HepG2 (cell line): ENCODE results near the gene CDS1. TPM values are rescaled to one million over a fixed set of nuclear protein-coding genes. Genes with fewer than 3 reads are reported as not detected.

Experiments
- ATAC-seq: fragments of 200-7000 bp; cut with Tn5 transposase; 3 replicates; pipeline ENCODE4 v1.9.1; 2020; ENCODE audit warnings: mild to moderate bottlenecking, moderate library complexity
- BruUV-seq: library from RNA; stranded (reverse); fragments of 400-500 nt; replicated peaks from 2 replicates; lab custom pipeline; 2021; lab: Mats Ljungman, UMichigan
- CTCF ChIA-PET: fragments of 300-600 bp; formaldehyde crosslinking; extraction: SDS; loops from one replicate; lab custom pipeline; 2021; ENCODE audit warnings: low total read pairs, inconsistent platforms, low intra/inter-chr PET ratio; lab: Yijun Ruan, JAX
- POLR2A ChIA-PET: fragments of 350-600 bp; sonication (Branson Sonifier 250); formaldehyde crosslinking; loops from one replicate; lab custom pipeline; 2020; ENCODE audit warnings: antibody characterized with exemption, inconsistent platforms; lab: Yijun Ruan, JAX
- DNase-seq: peaks from one replicate; pipeline ENCODE4 v3.0.0-alpha.2; 2015; ENCODE audit warnings: low spot score
- FAIRE-seq: peaks from 3 replicates; lab custom pipeline; 2011; peaks lifted over from hg19 to GRCh38; lab: Jason Lieb, UNC
- H2AFZ ChIP-seq: one replicate; pipeline ENCODE4 v1.6.1; 2011; ENCODE audit warnings: low read length, inconsistent platforms
- H3K27ac ChIP-seq: fragments of 300-600 bp; 3 replicates; pipeline ENCODE4 v1.8.0; 2011; ENCODE audit warnings: mixed run types, mild to moderate bottlenecking, mixed read lengths, low read length, inconsistent platforms; ENCODE audit not compliant: insufficient read depth; ENCODE audit errors: extremely low read length
- H3K27me3 ChIP-seq, 2 experiments: fragments of 200-600 bp in 1 of 2; 2 replicates in 1 of 2; 3 replicates in 1 of 2; pipeline versions ENCODE4 v1.6.0 to v1.8.0; 2011; ENCODE audit warnings: low read length in 2 of 2, mild to moderate bottlenecking in 2 of 2, moderate library complexity in 2 of 2, inconsistent platforms in 1 of 2; ENCODE audit not compliant: insufficient read depth in 2 of 2, control insufficient read depth in 1 of 2
- H3K36me3 ChIP-seq, 2 experiments: fragments of 200-600 bp in 1 of 2; replicated peaks in 1 of 2; 2 replicates in 1 of 2; 3 replicates in 1 of 2; pipeline versions ENCODE4 v1.5.1 to v1.8.0; 2011; ENCODE audit warnings: low read length in 2 of 2, inconsistent platforms in 1 of 2; ENCODE audit not compliant: insufficient read depth in 2 of 2, control insufficient read depth in 1 of 2
- H3K4me1 ChIP-seq: 2 replicates; pipeline ENCODE4 v1.5.1; 2012; ENCODE audit warnings: low read length, inconsistent platforms; ENCODE audit not compliant: insufficient read depth
- H3K4me2 ChIP-seq: 2 replicates; pipeline ENCODE4 v1.6.0; 2011; ENCODE audit warnings: low read depth, low read length, inconsistent platforms
- H3K4me3 ChIP-seq, 3 experiments: fragments of 200-600 bp in 1 of 3; sonication (generic), shearing (Covaris generic) in 1 of 3; replicated peaks in 1 of 3; 2 replicates each; pipeline ENCODE4 v1.5.1; 2011 to 2016; ENCODE audit warnings: low read length in 3 of 3, inconsistent platforms in 2 of 3, low read depth in 2 of 3, mild to moderate bottlenecking in 2 of 3, control low read depth in 1 of 3, mixed read lengths in 1 of 3; ENCODE audit not compliant: insufficient read depth in 1 of 3
- H3K79me2 ChIP-seq: one replicate; pipeline ENCODE4 v1.6.1; 2011; ENCODE audit warnings: low read length, inconsistent platforms; ENCODE audit not compliant: insufficient read depth
- H3K9ac ChIP-seq: 2 replicates; pipeline ENCODE4 v1.6.0; 2011; ENCODE audit warnings: mild to moderate bottlenecking, low read depth, low read length, inconsistent platforms; ENCODE audit not compliant: insufficient read depth
- H3K9me3 ChIP-seq: 2 replicates; pipeline ENCODE4 v1.5.1; 2012; ENCODE audit warnings: mild to moderate bottlenecking, low read length
- H4K20me1 ChIP-seq: 2 replicates; pipeline ENCODE4 v1.6.0; 2011; ENCODE audit warnings: inconsistent platforms, mild to moderate bottlenecking, low read length, moderate library complexity; ENCODE audit not compliant: insufficient read depth
- BRCA1 ChIP-seq: sonication (generic); formaldehyde crosslinking; IDR thresholded peaks from 2 replicates; pipeline ENCODE4 v1.4.0; 2020; ENCODE audit warnings: missing genetic modification reagents
- CAMTA2 ChIP-seq: sonication (generic); formaldehyde crosslinking; IDR thresholded peaks from 2 replicates; pipeline ENCODE4 v1.4.0; 2020; ENCODE audit warnings: mild to moderate bottlenecking, missing genetic modification reagents, borderline replicate concordance
- MZF1 ChIP-seq: sonication (generic); formaldehyde crosslinking; IDR thresholded peaks from 2 replicates; pipeline ENCODE4 v1.8.1; 2023; ENCODE audit warnings: mild to moderate bottlenecking, missing genetic modification reagents, borderline replicate concordance
- SETDB1 ChIP-seq: sonication (generic); formaldehyde crosslinking; IDR thresholded peaks from 2 replicates; pipeline ENCODE4 v1.5.1; 2020; ENCODE audit warnings: missing genetic modification reagents, mild to moderate bottlenecking, borderline replicate concordance
- THYN1 ChIP-seq: sonication (generic); formaldehyde crosslinking; IDR thresholded peaks from 2 replicates; pipeline ENCODE4 v1.8.1; 2023; ENCODE audit warnings: low read depth, mild to moderate bottlenecking, moderate library complexity, missing genetic modification reagents, borderline replicate concordance
- ZNF207 ChIP-seq: fragments of 450-650 bp; IDR thresholded peaks from 2 replicates; pipeline ENCODE4 v1.6.1; 2016; ENCODE audit warnings: antibody characterized with exemption, borderline replicate concordance
- ZNF296 ChIP-seq: sonication (generic); formaldehyde crosslinking; conservative IDR thresholded peaks from 2 replicates; pipeline ENCODE4 v1.5.0; 2020; ENCODE audit warnings: mild to moderate bottlenecking, missing genetic modification reagents
- ZNF331 ChIP-seq: sonication (generic); formaldehyde crosslinking; IDR thresholded peaks from 2 replicates; pipeline ENCODE4 v1.4.0; 2020; ENCODE audit warnings: missing genetic modification reagents
- ZNF782 ChIP-seq: sonication (generic); formaldehyde crosslinking; IDR thresholded peaks from 2 replicates; pipeline ENCODE4 v1.4.0; 2020; ENCODE audit warnings: missing genetic modification reagents, mild to moderate bottlenecking, borderline replicate concordance
- WGBS: methylation state at CpG from one replicate; pipeline ENCODE4 v1.1.6; 2017; ENCODE audit warnings: low lambda C conversion rate; 5-methylcytosine and 5-hydroxymethylcytosine counted together
- in situ Hi-C: cut with HindIII; loops from 2 replicates; pipeline ENCODE4 v1.10.0; 2017; ENCODE audit warnings: low pct_unique_long_range_greater_than_20kb; ENCODE audit not compliant: extremely low pct_ligation_motif_present
- intact Hi-C: fragments of 100-400 bp; cut with micrococcal nuclease; formaldehyde crosslinking; loops from one replicate; pipeline ENCODE4 v1.10.0; 2022; ENCODE audit not compliant: unreplicated experiment
- polyA plus RNA-seq, 8 experiments: library from polyadenylated mRNA; depleted of rRNA in 3 of 8; stranded (reverse) in 7 of 8; unstranded in 1 of 8; fragments of >200 nt; fragmentation: Illumina TruSeq in 4 of 8; extraction: Trizol in 4 of 8; gene quantifications; 2 replicates each; pipeline versions ENCODE4 v1.2.1 to v1.2.3, GENCODE V29; 2011 to 2016; ENCODE audit warnings: low read depth in 4 of 8, missing spikeins in 1 of 8, mixed read lengths in 1 of 8; ENCODE audit not compliant: insufficient read depth in 1 of 8
- total RNA-seq, 5 experiments: library from RNA; depleted of rRNA; stranded (reverse); fragments of >200 nt; fragmentation: Illumina TruSeq; extraction: Trizol; gene quantifications; 2 replicates each; pipeline ENCODE4 v1.2.3, GENCODE V29; 2016; ENCODE audit warnings: low read depth in 1 of 5
- TF ChIP-seq, protein P1 (sequence below): sonication (generic); formaldehyde crosslinking; IDR thresholded peaks from 2 replicates; pipeline ENCODE4 v1.8.0; 2022; ENCODE audit warnings: mild to moderate bottlenecking, missing genetic modification reagents, borderline replicate concordance

The CDS1 gene
- total and polyA plus RNA-seq, 2 of the 13 experiments (the other 11 are each of a cell fraction or from before 2014, with no cell fraction given) = 2.1 to 3.2 TPM

DNA sequence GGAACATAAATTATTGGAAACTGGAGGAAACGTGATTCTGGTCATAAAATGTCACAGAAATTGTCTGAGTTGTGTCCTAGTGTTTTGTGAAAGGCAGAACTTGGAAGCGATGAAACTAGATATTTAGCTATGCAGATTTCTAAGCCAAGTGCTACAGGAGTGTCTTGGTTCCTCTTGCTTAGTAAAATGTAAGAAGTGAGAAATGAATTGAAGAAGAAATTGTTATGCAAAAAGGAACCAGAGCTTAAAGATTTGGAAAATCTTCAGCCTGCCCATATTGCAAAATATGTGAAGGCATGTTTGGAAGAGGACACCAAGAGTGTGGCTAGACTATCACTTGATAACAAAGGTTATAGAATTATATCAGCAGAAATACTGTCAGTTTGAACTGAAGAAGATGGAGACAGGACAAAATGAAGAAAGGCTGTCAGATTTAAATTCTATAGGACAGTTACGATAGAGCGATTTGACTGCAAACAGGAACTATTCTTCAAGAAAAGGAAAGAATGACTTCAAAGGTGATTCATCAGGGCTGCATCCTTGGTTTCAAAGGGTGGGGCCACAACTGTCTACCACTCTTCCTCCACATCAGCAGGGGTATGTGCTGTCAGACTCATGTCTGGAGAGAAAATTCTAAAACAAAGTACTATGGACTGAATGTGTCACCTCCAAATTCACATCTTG is 9.4 kb upstream of the CDS1 start:
- Histone ChIP-seq H3K27me3 (no peaks in the 10 kb centered on the region), H3K4me2 (no peak overlapping the region), H3K9me3 (no peaks in the 10 kb centered on the region), H2AFZ (no peak overlapping the region), H3K4me1 (no peaks in the 10 kb centered on the region), H3K9ac (no peak overlapping the region), H3K4me3 (no peak overlapping the region), H3K79me2 (no peaks in the 10 kb centered on the region), H3K27ac (no peak overlapping the region), H4K20me1 (no peaks in the 10 kb centered on the region), H3K36me3 (no peaks in the 10 kb centered on the region)
- WGBS = 41% methylated on average over 4 of the region's 4 CpGs
- CTCF ChIA-PET = no interaction called here
- DNase-seq (no peak), ATAC-seq (no peak), FAIRE-seq (no peak)
- POLR2A ChIA-PET = no interaction called here
- intact Hi-C loops (no loop called here), in situ Hi-C loops (no loop called here)
- BruUV-seq = no TSS peak
- TF ChIP-seq SETDB1 (CRISPR knock-in tag) (no peak), MZF1 (CRISPR knock-in tag) (no peak), ZNF331 (no peak), ZNF207 (no peak)
- TF ChIP-seq, protein P1, sequence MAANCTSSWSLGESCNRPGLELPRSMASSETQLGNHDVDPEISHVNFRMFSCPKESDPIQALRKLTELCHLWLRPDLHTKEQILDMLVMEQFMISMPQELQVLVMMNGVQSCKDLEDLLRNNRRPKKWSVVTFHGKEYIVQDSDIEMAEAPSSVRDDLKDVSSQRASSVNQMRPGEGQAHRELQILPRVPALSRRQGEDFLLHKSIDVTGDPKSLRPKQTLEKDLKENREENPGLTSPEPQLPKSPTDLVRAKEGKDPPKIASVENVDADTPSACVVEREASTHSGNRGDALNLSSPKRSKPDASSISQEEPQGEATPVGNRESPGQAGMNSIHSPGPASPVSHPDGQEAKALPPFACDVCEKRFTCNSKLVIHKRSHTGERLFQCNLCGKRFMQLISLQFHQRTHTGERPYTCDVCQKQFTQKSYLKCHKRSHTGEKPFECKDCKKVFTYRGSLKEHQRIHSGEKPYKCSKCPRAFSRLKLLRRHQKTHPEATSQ (CRISPR knock-in tag) = no peak

DNA sequence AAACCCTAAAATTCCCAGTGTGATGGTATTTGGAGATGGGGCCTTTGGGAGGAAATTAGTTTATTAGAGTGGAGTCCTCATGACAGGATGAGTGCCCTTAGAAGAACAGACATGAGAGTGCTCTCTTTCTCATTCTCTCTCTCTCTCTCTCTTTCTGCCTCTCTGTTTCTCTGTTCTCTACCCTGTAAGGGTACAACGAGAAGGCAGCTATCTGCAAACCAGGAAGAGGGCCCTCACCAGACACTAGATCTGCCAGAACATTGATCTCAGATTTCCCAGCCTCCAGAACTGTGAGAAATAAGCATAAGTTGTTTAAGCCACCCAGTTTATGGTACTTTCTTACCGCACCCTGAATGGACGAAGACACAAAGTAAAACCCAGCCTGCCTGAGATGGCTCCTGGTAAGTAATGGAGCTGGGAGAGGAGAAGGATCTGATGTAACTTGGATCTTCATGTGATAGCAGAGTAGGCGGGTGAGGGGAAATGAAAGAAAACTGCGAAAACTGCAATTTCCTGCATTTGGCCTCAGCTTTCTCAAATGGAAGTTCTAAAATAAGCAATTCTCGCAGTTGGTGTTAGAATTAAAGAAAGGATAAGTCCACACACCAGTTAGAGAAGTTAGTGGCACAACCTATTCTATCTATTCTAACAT is 8.7 kb upstream of the CDS1 start:
- intact Hi-C loops = no loop called here
- BruUV-seq = no TSS peak
- Histone ChIP-seq H3K4me3 (no peak overlapping the region), H3K4me1 (no peaks in the 10 kb centered on the region), H3K27me3 (no peaks in the 10 kb centered on the region), H3K27ac (no peak overlapping the region), H3K9me3 (no peaks in the 10 kb centered on the region), H3K79me2 (no peaks in the 10 kb centered on the region), H3K9ac (no peak overlapping the region), H3K36me3 (no peaks in the 10 kb centered on the region), H4K20me1 (no peaks in the 10 kb centered on the region), H2AFZ (no peak overlapping the region), H3K4me2 (no peak overlapping the region)
- ATAC-seq = no peak
- ChIA-PET CTCF (no interaction called here), POLR2A (no interaction called here)
- in situ Hi-C loops = no loop called here
- WGBS = 25% methylated on average over 6 of the region's 6 CpGs
- DNase-seq = no peak
- FAIRE-seq = no peak
- TF ChIP-seq CAMTA2 (CRISPR knock-in tag) (no peak), THYN1 (CRISPR knock-in tag) (no peak), BRCA1 (CRISPR knock-in tag) (no peak), ZNF782 (CRISPR knock-in tag) (no peak), ZNF296 (CRISPR knock-in tag) (no peak)
